ENCODE measurements around the gene MYF5.

Gene MYF5

GRCh38 chr12:80766210-80766609 is 49.5 kb downstream of the MYF5 start:
- no peak for DNase-seq (ENCODE audit: low read depth)

GRCh38 chr12:80766897-80767296 is 50.2 kb downstream of the MYF5 start:
- DNase-seq (ENCODE audit: low read depth) = no peak
